Breast epithelium (tissue), 4 donors: ENCODE measurements around the gene BRINP3. TPM values are rescaled to one million over a fixed set of nuclear protein-coding genes. Genes with fewer than 3 reads are reported as not detected.

Experiments used
- DNase-seq, 2 donors: peaks; one replicate each; pipeline ENCODE4 v3.0.0-alpha.2; 2019; ENCODE audit warnings: low spot score in 2 of 2
- H3K27ac ChIP-seq, 2 donors: fragments of 200-600 bp; sonication (generic) in 1 of 2; one replicate each; pipeline ENCODE4 v1.5.1; 2016 to 2019; ENCODE audit warnings: mild to moderate bottlenecking in 1 of 2
- H3K27me3 ChIP-seq, 2 donors: fragments of 200-600 bp; sonication (generic) in 1 of 2; one replicate each; pipeline versions ENCODE4 v1.5.1 to v1.6.0; 2017 to 2019; ENCODE audit warnings: control low read depth in 1 of 2, mild to moderate bottlenecking in 1 of 2
- H3K36me3 ChIP-seq: fragments of 200-600 bp; one replicate; pipeline ENCODE4 v1.5.1; 2019
- H3K4me1 ChIP-seq, 2 donors: fragments of 200-600 bp; sonication (generic); one replicate each; pipeline ENCODE4 v1.5.1; 2016 to 2019; ENCODE audit warnings: control low read depth in 1 of 2
- H3K4me3 ChIP-seq, 3 donors: fragments of 200-600 bp; sonication (generic); 1 replicate in 2 of 3; 2 replicates in 1 of 3; pipeline ENCODE4 v1.5.1; 2016 to 2019; ENCODE audit warnings: mild to moderate bottlenecking in 3 of 3, moderate library complexity in 2 of 3
- H3K9me3 ChIP-seq, 2 donors: fragments of 200-600 bp; sonication (generic) in 1 of 2; one replicate each; pipeline ENCODE4 v1.5.1; 2016 to 2019; ENCODE audit warnings: control low read depth in 1 of 2
- CTCF ChIP-seq, 3 donors: fragments of 450-650 bp; IDR thresholded peaks; one replicate each; pipeline ENCODE4 v1.5.1; 2016 to 2017; ENCODE audit warnings: antibody characterized with exemption in 3 of 3, mild to moderate bottlenecking in 3 of 3, moderate library complexity in 3 of 3
- POLR2A ChIP-seq: fragments of 450-650 bp; IDR thresholded peaks from one replicate; pipeline ENCODE4 v1.6.1; 2016; ENCODE audit warnings: antibody characterized with exemption, mild to moderate bottlenecking, moderate library complexity
- POLR2AphosphoS5 ChIP-seq, 3 donors: sonication (generic); formaldehyde crosslinking; IDR thresholded peaks; one replicate each; pipeline ENCODE4 v1.6.1; 2017; ENCODE audit warnings: antibody characterized with exemption in 3 of 3
- intact Hi-C: fragments of 100-400 bp; cut with DNase I; formaldehyde crosslinking; loops from one replicate; pipeline ENCODE4 v1.15.1; 2023; ENCODE audit warnings: low total_unique reads
- total RNA-seq, 3 donors: library from RNA; depleted of rRNA; stranded (reverse); fragments of >200 nt; gene quantifications; one replicate each; pipeline ENCODE4 v1.1.0, GENCODE V29; 2016

BRINP3 gene
- total RNA-seq, 3 donors from 2014 or later: 0.29 to 3.6 TPM; not detected in 1

- Histone ChIP-seq H3K36me3 (no peaks in the 10 kb centered on the region), H3K9me3 (no peaks in the 10 kb centered on the region), H3K27ac (no peak overlapping the region), H3K27me3 (no peaks in the 10 kb centered on the region), H3K4me1 (no peaks in the 10 kb centered on the region), H3K4me3 (no peak overlapping the region)
- TF ChIP-seq POLR2AphosphoS5 (IDR thresholded peaks at IDR 0.05): no peak
- TF ChIP-seq POLR2A: no peak
- no peak for TF ChIP-seq CTCF (IDR thresholded peaks at IDR 0.05)
- DNase-seq: no peak
- intact Hi-C loops: no loop called here
Observed at GRCh38 chr1:190207733-190208132, 269.9 kb downstream of the BRINP3 start.

GRCh38 chr1:190205713-190206112 is 272.0 kb downstream of the BRINP3 start:
- no peak for DNase-seq
- intact Hi-C loops: no loop called here
- Histone ChIP-seq H3K4me3 (no peak overlapping the region), H3K27me3 (no peaks in the 10 kb centered on the region), H3K4me1 (no peaks in the 10 kb centered on the region), H3K27ac (no peak overlapping the region), H3K9me3 (no peaks in the 10 kb centered on the region), H3K36me3 (no peaks in the 10 kb centered on the region)
- TF ChIP-seq CTCF (IDR thresholded peaks at IDR 0.05): no peak
- no peak for TF ChIP-seq POLR2A
- TF ChIP-seq POLR2AphosphoS5 (IDR thresholded peaks at IDR 0.05): no peak

- H3K9me3 ChIP-seq: no peaks in the 10 kb centered on the region
- H3K27ac ChIP-seq: no peak overlapping the region
- intact Hi-C loops: no loop called here
- TF ChIP-seq POLR2AphosphoS5 (IDR thresholded peaks at IDR 0.05): no peak
- TF ChIP-seq POLR2A: no peak
- no peak for TF ChIP-seq CTCF (IDR thresholded peaks at IDR 0.05)
- H3K4me1 ChIP-seq: no peaks in the 10 kb centered on the region
- H3K4me3 ChIP-seq: no peak overlapping the region
- no peaks in the 10 kb centered on the region for H3K36me3 ChIP-seq
- DNase-seq: no peak
- no peaks in the 10 kb centered on the region for H3K27me3 ChIP-seq
Observed at GRCh38 chr1:190196020-190196419, 281.6 kb downstream of the BRINP3 start.

- intact Hi-C loops: no loop called here
- Histone ChIP-seq H3K36me3 (no peaks in the 10 kb centered on the region), H3K4me1 (no peaks in the 10 kb centered on the region), H3K4me3 (no peak overlapping the region), H3K9me3 (no peaks in the 10 kb centered on the region), H3K27me3 (no peaks in the 10 kb centered on the region), H3K27ac (no peak overlapping the region)
- DNase-seq: no peak
- TF ChIP-seq CTCF (IDR thresholded peaks at IDR 0.05) (no peak), POLR2AphosphoS5 (IDR thresholded peaks at IDR 0.05) (no peak), POLR2A (no peak)
Observed at GRCh38 chr1:190193508-190194115, 284.1 kb downstream of the BRINP3 start.

- intact Hi-C loops: no loop called here
Observed at GRCh38 chr1:190192627-190193026, 285.0 kb downstream of the BRINP3 start.

More at GRCh38 chr1:190192627-190193026, 285.0 kb downstream of the BRINP3 start:
- Histone ChIP-seq H3K36me3 (no peaks in the 10 kb centered on the region), H3K9me3 (no peaks in the 10 kb centered on the region), H3K27ac (no peak overlapping the region), H3K27me3 (no peaks in the 10 kb centered on the region), H3K4me3 (no peak overlapping the region), H3K4me1 (no peaks in the 10 kb centered on the region)
- TF ChIP-seq CTCF (IDR thresholded peaks at IDR 0.05) (no peak), POLR2A (no peak), POLR2AphosphoS5 (IDR thresholded peaks at IDR 0.05) (no peak)
- DNase-seq: no peak
